Gastrocnemius medialis (tissue), 4 donors: ENCODE measurements around the gene PLEKHM2. TPM values are rescaled to one million over a fixed set of nuclear protein-coding genes. Genes with fewer than 3 reads are reported as not detected.

Experiments
- ATAC-seq, 2 donors: fragments of 150-250 bp; one replicate each; pipeline ENCODE4 v1.9.1; 2016
- DNase-seq, 2 donors: peaks; one replicate each; pipeline ENCODE4 v3.0.0-alpha.2; 2019
- H3K27ac ChIP-seq, 4 donors: fragments of 200-600 bp; sonication (generic); 1 replicate in 1 of 4; 2 replicates in 3 of 4; pipeline ENCODE4 v1.5.1; 2016 to 2018; ENCODE audit warnings: mild to moderate bottlenecking in 2 of 4, moderate library complexity in 1 of 4
- H3K27me3 ChIP-seq, 3 donors: fragments of 200-600 bp; sonication (generic) in 2 of 3; 1 replicate in 1 of 3; 2 replicates in 2 of 3; pipeline versions ENCODE4 v1.5.1 to v1.6.0; 2016 to 2019; ENCODE audit warnings: mild to moderate bottlenecking in 1 of 3, moderate library complexity in 1 of 3
- H3K36me3 ChIP-seq, 2 donors: fragments of 200-600 bp; sonication (generic) in 1 of 2; one replicate each; pipeline ENCODE4 v1.5.1; 2017 to 2018
- H3K4me1 ChIP-seq, 2 donors: fragments of 200-600 bp; sonication (generic) in 1 of 2; one replicate each; pipeline ENCODE4 v1.5.1; 2016 to 2017; ENCODE audit warnings: mild to moderate bottlenecking in 2 of 2
- H3K4me3 ChIP-seq, 4 donors: fragments of 200-600 bp; sonication (generic) in 3 of 4; 1 replicate in 1 of 4; 2 replicates in 3 of 4; pipeline ENCODE4 v1.5.1; 2016 to 2019; ENCODE audit warnings: mild to moderate bottlenecking in 2 of 4
- H3K9me3 ChIP-seq, 3 donors: fragments of 200-600 bp; sonication (generic) in 2 of 3; 1 replicate in 1 of 3; 2 replicates in 2 of 3; pipeline ENCODE4 v1.5.1; 2016 to 2019
- POLR2A ChIP-seq, 2 donors: fragments of 450-650 bp; IDR thresholded peaks; one replicate each; pipeline ENCODE4 v1.6.1; 2017; ENCODE audit warnings: antibody characterized with exemption in 2 of 2, mild to moderate bottlenecking in 2 of 2, moderate library complexity in 2 of 2
- in situ Hi-C, 4 donors: fragments of 200-750 bp; cut with MboI; loops; one replicate each; pipeline versions ENCODE4 v1.15.0 to v1.8.0; 2017; ENCODE audit warnings: low sequenced_read_pairs in 4 of 4
- intact Hi-C: fragments of 100-400 bp; cut with DNase I; formaldehyde crosslinking; loops from one replicate; pipeline ENCODE4 v1.15.1; 2023; ENCODE audit warnings: low total_unique reads
- total RNA-seq, 4 donors: library from RNA; depleted of rRNA; stranded (reverse); fragments of >200 nt; gene quantifications; one replicate each; pipeline versions ENCODE4 v1.1.0 to v1.2.3, GENCODE V29; 2016
- TF ChIP-seq, protein P1 (sequence below), 5 experiments: fragments of 450-650 bp in 3 of 5; fragments of 200-600 bp in 2 of 5; sonication (generic) in 2 of 5; IDR thresholded peaks in 4 of 5; conservative IDR thresholded peaks in 1 of 5; 1 replicate in 4 of 5; 2 replicates in 1 of 5; pipeline ENCODE4 v1.5.1; 2016 to 2019; ENCODE audit warnings: antibody characterized with exemption in 5 of 5, mild to moderate bottlenecking in 3 of 5, moderate library complexity in 3 of 5

Gene PLEKHM2
- total RNA-seq, 4 donors from 2014 or later: 86.7 to 170 (median 144) TPM

DNA sequence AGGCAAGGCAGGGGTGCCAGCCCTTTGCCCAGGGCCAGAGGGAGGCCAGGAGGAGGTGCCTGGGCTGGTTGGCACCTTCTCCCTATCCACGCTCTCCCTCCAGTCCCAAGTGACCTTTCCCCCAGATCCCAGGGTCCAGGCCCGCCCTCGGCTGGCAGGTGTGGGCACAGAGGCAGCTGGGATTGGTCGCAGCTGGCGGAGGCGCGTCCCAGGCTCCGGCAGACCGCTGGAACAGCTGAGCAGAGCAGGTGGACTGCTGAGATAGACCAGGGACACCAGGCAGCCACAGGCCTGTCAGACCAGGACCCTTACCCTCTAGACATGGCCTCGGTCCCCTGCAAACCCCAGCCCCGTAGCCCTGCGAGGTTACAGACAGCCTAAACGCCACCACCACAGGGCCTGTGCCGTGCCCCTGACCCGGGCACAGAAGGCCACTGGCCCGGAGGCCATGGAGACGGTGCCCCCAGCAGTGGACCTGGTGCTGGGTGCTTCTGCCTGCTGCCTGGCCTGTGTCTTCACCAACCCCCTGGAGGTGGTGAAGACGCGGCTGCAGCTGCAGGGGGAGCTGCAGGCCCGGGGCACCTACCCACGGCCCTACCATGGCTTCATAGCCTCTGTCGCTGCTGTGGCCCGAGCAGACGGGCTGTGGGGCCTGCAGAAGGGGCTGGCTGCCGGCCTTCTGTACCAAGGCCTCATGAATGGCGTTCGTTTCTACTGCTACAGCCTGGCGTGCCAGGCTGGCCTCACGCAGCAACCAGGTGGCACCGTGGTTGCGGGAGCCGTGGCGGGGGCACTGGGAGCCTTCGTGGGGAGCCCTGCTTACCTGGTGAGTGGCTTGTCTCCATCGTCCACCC lies 52.1 kb downstream of the PLEKHM2 start, which contains the start of gene SLC25A34:
TSS of gene SLC25A34 (plus strand) at position 221 of the 854 bp plus-strand sequence. CDS start at position 449, 228 bp downstream.
- Histone ChIP-seq H3K4me3 (peak within 1 kb of the TSS; percentile 20 to 47 (median 32)), H3K9me3 (no peaks in the 10 kb centered on the region), H3K36me3 (peaks cover 0 to 37% of the 10 kb centered on the region in 2 donors), H3K4me1 (peaks cover 42 to 47% of the 10 kb centered on the region in 2 donors), H3K27me3 (no peaks in the 10 kb centered on the region), H3K27ac (peak within 1 kb of the TSS; percentile 86 to 96 (median 94))
- TF ChIP-seq, protein P1, sequence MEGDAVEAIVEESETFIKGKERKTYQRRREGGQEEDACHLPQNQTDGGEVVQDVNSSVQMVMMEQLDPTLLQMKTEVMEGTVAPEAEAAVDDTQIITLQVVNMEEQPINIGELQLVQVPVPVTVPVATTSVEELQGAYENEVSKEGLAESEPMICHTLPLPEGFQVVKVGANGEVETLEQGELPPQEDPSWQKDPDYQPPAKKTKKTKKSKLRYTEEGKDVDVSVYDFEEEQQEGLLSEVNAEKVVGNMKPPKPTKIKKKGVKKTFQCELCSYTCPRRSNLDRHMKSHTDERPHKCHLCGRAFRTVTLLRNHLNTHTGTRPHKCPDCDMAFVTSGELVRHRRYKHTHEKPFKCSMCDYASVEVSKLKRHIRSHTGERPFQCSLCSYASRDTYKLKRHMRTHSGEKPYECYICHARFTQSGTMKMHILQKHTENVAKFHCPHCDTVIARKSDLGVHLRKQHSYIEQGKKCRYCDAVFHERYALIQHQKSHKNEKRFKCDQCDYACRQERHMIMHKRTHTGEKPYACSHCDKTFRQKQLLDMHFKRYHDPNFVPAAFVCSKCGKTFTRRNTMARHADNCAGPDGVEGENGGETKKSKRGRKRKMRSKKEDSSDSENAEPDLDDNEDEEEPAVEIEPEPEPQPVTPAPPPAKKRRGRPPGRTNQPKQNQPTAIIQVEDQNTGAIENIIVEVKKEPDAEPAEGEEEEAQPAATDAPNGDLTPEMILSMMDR (IDR thresholded peaks at IDR 0.05 in 4 of 5, conservative IDR thresholded peaks at IDR 0.05 in 1 of 5): peak in 1 of 5 experiments; percentile 13
- peak; percentile 81 to 85 for TF ChIP-seq POLR2A (IDR thresholded peaks at IDR 0.05)
- in situ Hi-C loops (loop anchor here in 2 of 4 donors (10.0 to 25.0 kb wide), 2 partner anchors 141 to 149 kb away; partner anchors contain the start of gene AGMAT (in 1 of the 2)), intact Hi-C loops (loop anchor here (1.0 to 5.0 kb wide), 4 partner anchors 18 to 159 kb away; no protein-coding TSS in a partner anchor)
- ATAC-seq: peak; percentile 76 to 80
- peak; percentile 93 to 97 for DNase-seq

DNA sequence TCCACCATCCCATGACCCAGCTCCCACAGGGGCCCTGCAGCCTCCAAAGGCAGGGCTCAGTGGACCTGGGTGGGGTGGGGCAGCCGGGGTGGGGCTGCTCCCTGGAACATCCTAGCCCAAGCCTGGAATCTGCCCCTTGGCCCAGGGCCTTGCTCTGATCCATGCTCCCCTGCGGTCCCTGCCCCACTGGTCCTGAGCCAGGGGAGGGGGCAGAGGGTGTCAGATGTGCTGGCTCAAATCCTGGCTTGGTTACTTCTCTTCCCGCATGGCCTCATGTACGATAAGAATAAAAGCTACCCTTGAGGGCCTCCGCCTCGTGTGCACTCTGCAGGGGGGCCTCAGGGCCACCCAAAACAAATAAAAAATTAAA lies 52.8 kb downstream of the PLEKHM2 start:
- TF ChIP-seq POLR2A (IDR thresholded peaks at IDR 0.05): no peak
- TF ChIP-seq, protein P1 (IDR thresholded peaks at IDR 0.05 in 4 of 5, conservative IDR thresholded peaks at IDR 0.05 in 1 of 5): no peak
- in situ Hi-C loops (loop anchor here in 2 of 4 donors (10.0 to 25.0 kb wide), 2 partner anchors 142 to 150 kb away; partner anchors contain the start of gene AGMAT (in 1 of the 2)), intact Hi-C loops (loop anchor here (1.0 to 5.0 kb wide), 4 partner anchors 19 to 160 kb away; no protein-coding TSS in a partner anchor)
- no peaks in the 10 kb centered on the region for H3K9me3 ChIP-seq
- peak overlapping the region; percentile 86 to 96 (median 94) for H3K27ac ChIP-seq
- peak; percentile 5 to 6 for ATAC-seq
- peaks cover 0 to 31% of the 10 kb centered on the region in 2 donors for H3K36me3 ChIP-seq
- H3K27me3 ChIP-seq: no peaks in the 10 kb centered on the region
- DNase-seq: peak in 1 of 2 donors; percentile 53
- peaks cover 45 to 50% of the 10 kb centered on the region in 2 donors for H3K4me1 ChIP-seq
- H3K4me3 ChIP-seq: peak overlapping the region; percentile 20 to 47 (median 32)

DNA sequence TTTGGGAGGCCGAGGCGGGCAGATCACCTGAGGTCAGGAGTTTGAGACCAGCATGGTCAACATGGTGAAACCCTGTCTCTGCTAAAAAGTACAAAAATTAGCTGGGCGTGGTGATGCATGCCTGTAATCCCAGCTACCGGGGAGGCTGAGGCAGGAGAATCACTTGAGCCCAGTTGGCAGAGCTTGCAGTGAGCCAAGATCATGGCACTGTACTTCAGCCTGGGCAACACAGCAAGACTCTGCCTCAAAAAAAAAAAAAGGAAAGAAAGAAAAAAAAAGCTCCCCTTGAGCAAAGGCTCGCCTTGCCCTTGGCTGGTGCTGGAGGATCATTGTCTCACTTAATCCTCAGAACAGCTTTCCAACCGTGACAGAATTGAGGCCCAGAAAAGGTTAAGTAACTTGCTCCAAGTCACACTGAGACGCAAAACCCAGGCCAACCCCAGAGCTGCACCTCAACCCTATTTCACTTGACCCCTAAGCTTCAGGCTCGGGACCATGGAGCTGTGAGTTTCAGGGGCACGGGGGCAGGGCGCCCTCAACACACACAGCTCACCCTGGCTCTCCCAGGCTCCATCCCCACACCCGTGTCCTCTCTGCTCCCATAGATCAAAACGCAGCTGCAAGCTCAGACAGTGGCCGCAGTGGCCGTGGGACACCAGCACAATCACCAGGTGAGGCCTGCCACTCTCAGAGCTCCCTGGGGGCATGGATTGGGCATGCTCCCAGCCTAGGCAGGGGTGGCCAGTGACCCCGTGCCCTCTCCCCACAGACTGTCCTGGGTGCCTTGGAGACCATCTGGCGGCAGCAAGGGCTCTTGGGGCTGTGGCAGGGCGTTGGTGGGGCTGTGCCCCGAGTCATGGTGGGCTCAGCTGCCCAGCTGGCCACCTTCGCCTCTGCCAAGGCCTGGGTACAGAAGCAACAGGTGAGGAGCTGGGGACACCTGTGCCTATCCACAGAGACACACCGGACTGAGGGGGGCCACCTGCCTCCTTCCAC lies 53.5 kb downstream of the PLEKHM2 start:
- no peak for TF ChIP-seq POLR2A (IDR thresholded peaks at IDR 0.05)
- TF ChIP-seq, protein P1 (IDR thresholded peaks at IDR 0.05 in 4 of 5, conservative IDR thresholded peaks at IDR 0.05 in 1 of 5): no peak
- Histone ChIP-seq H3K27ac (peak overlapping the region; percentile 86 to 96 (median 94)), H3K4me3 (peak overlapping the region in 2 of 4 donors; percentile 20 to 47), H3K9me3 (no peaks in the 10 kb centered on the region), H3K27me3 (no peaks in the 10 kb centered on the region), H3K4me1 (peaks cover 45 to 50% of the 10 kb centered on the region in 2 donors), H3K36me3 (peaks cover 0 to 24% of the 10 kb centered on the region in 2 donors)
- no peak for ATAC-seq
- in situ Hi-C loops (loop anchor here in 2 of 4 donors (10.0 to 25.0 kb wide), 2 partner anchors 143 to 150 kb away; partner anchors contain the start of gene AGMAT (in 1 of the 2)), intact Hi-C loops (loop anchor here (5.0 kb wide), 2 partner anchors 140 to 160 kb away; no protein-coding TSS in a partner anchor)
- peak in 1 of 2 donors; percentile 31 for DNase-seq
